H1 (cell line): ENCODE results near the gene PIK3R5. TPM values are rescaled to one million over a fixed set of nuclear protein-coding genes. Genes with fewer than 3 reads are reported as not detected.

Source experiments
- CTCF ChIA-PET: fragments of 300-600 bp; sonication (Branson Sonifier 250); formaldehyde crosslinking; loops from one replicate; lab custom pipeline; 2021; ENCODE audit not compliant: partially characterized antibody; lab: Charles Lee
- POLR2A ChIA-PET: fragments of 300-600 bp; sonication (Branson Sonifier 250); formaldehyde crosslinking; loops from one replicate; lab custom pipeline; 2021; ENCODE audit warnings: inconsistent platforms; ENCODE audit not compliant: partially characterized antibody; lab: Charles Lee
- DNase-seq, 2 experiments: peaks; one replicate each; pipeline versions ENCODE4 v3.0.0 to v3.0.0-alpha.2; 2010 to 2022; ENCODE audit warnings: low spot score in 2 of 2, low read depth in 1 of 2, mixed read lengths in 1 of 2
- FAIRE-seq: peaks from 2 replicates; lab custom pipeline; 2011; peaks lifted over from hg19 to GRCh38; lab: Jason Lieb, UNC
- H2AFZ ChIP-seq: 2 replicates; pipeline ENCODE4 v1.8.1; 2012; ENCODE audit warnings: low read length, inconsistent platforms
- H2AK5ac ChIP-seq: 2 replicates; pipeline ENCODE4 v1.6.1; 2013; ENCODE audit warnings: low read depth, low read length
- H2BK120ac ChIP-seq: replicated peaks from 2 replicates; pipeline ENCODE3; 2013; ENCODE audit warnings: low read depth, low read length, inconsistent platforms
- H2BK12ac ChIP-seq: 2 replicates; pipeline ENCODE4 v1.6.1; 2013; ENCODE audit warnings: low read depth, low read length
- H2BK15ac ChIP-seq: 2 replicates; pipeline ENCODE4 v1.6.1; 2013; ENCODE audit warnings: low read length
- H2BK20ac ChIP-seq: 2 replicates; pipeline ENCODE4 v1.6.1; 2013; ENCODE audit warnings: low read length
- H2BK5ac ChIP-seq: 2 replicates; pipeline ENCODE4 v1.6.1; 2013; ENCODE audit warnings: low read depth, low read length
- H3K14ac ChIP-seq: 2 replicates; pipeline ENCODE4 v1.6.1; 2013; ENCODE audit warnings: inconsistent platforms; ENCODE audit not compliant: insufficient read length
- H3K18ac ChIP-seq: 2 replicates; pipeline ENCODE4 v1.6.1; 2013; ENCODE audit warnings: low read length; ENCODE audit errors: extremely low read depth
- H3K23ac ChIP-seq: 2 replicates; pipeline ENCODE4 v1.6.1; 2013; ENCODE audit warnings: inconsistent platforms; ENCODE audit not compliant: insufficient read length
- H3K23me2 ChIP-seq: 2 replicates; pipeline ENCODE4 v1.6.1; 2013; ENCODE audit warnings: low read depth, low read length
- H3K27ac ChIP-seq: 2 replicates; pipeline ENCODE4 v1.6.1; 2011; ENCODE audit warnings: low read depth, low read length, inconsistent platforms
- H3K27me3 ChIP-seq, 4 experiments: replicated peaks in 1 of 4; 1 replicate in 1 of 4; 2 replicates in 3 of 4; pipeline versions ENCODE4 v1.6.1 to v1.8.1; 2011 to 2013; ENCODE audit warnings: low read length in 3 of 4, mild to moderate bottlenecking in 3 of 4, inconsistent platforms in 2 of 4, mixed read lengths in 2 of 4, moderate library complexity in 1 of 4; ENCODE audit not compliant: control insufficient read depth in 3 of 4, insufficient read depth in 3 of 4; ENCODE audit errors: extremely low read depth in 1 of 4
- H3K36me3 ChIP-seq, 4 experiments: 2 replicates each; pipeline versions ENCODE4 v1.6.1 to v1.8.1; 2011 to 2013; ENCODE audit warnings: mild to moderate bottlenecking in 4 of 4, low read length in 3 of 4, moderate library complexity in 2 of 4, control low read depth in 1 of 4, inconsistent platforms in 1 of 4; ENCODE audit not compliant: insufficient read depth in 4 of 4, control insufficient read depth in 2 of 4
- H3K4ac ChIP-seq: replicated peaks from 2 replicates; pipeline ENCODE3; 2013; ENCODE audit warnings: low read length, low read depth, mixed read lengths, inconsistent platforms; ENCODE audit not compliant: insufficient read length
- H3K4me1 ChIP-seq, 4 experiments: replicated peaks in 1 of 4; 1 replicate in 1 of 4; 2 replicates in 3 of 4; pipeline versions ENCODE4 v1.6.1 to v1.8.1; 2011 to 2013; ENCODE audit warnings: low read length in 3 of 4, inconsistent platforms in 2 of 4, mixed read lengths in 1 of 4; ENCODE audit not compliant: insufficient read depth in 4 of 4, control insufficient read depth in 3 of 4
- H3K4me2 ChIP-seq, 2 experiments: 2 replicates each; pipeline versions ENCODE4 v1.6.1 to v1.8.1; 2011 to 2013; ENCODE audit warnings: low read depth in 2 of 2, low read length in 2 of 2, control low read depth in 1 of 2, inconsistent platforms in 1 of 2, mild to moderate bottlenecking in 1 of 2; ENCODE audit not compliant: insufficient read depth in 1 of 2
- H3K4me3 ChIP-seq, 4 experiments: fragments of 200-600, 300-600 bp in 1 of 4; sonication (generic), shearing (Covaris generic), sonication (Bioruptor Twin) in 1 of 4; 2 replicates each; pipeline versions ENCODE4 v1.5.1 to v1.8.1; 2011 to 2016; ENCODE audit warnings: low read length in 4 of 4, low read depth in 3 of 4, control low read depth in 2 of 4, inconsistent platforms in 2 of 4, mild to moderate bottlenecking in 2 of 4, mixed read lengths in 1 of 4, moderate library complexity in 1 of 4; ENCODE audit not compliant: insufficient read depth in 2 of 4; ENCODE audit errors: extremely low read depth in 1 of 4
- H3K56ac ChIP-seq: replicated peaks from 2 replicates; pipeline ENCODE3; 2013; ENCODE audit warnings: low read depth, mild to moderate bottlenecking, mixed read lengths, low read length, inconsistent platforms; ENCODE audit not compliant: insufficient read length
- H3K79me1 ChIP-seq: 2 replicates; pipeline ENCODE4 v1.6.1; 2013; ENCODE audit warnings: low read depth, low read length, control low read depth
- H3K79me2 ChIP-seq, 2 experiments: 2 replicates each; pipeline versions ENCODE4 v1.6.1 to v1.8.1; 2012 to 2013; ENCODE audit warnings: low read length in 2 of 2, mild to moderate bottlenecking in 2 of 2, inconsistent platforms in 1 of 2; ENCODE audit not compliant: insufficient read depth in 2 of 2, control insufficient read depth in 1 of 2
- H3K9ac ChIP-seq, 4 experiments: replicated peaks in 1 of 4; 1 replicate in 1 of 4; 2 replicates in 3 of 4; pipeline versions ENCODE4 v1.6.1 to v1.8.1; 2011 to 2013; ENCODE audit warnings: low read depth in 3 of 4, low read length in 3 of 4, control low read depth in 2 of 4, mild to moderate bottlenecking in 2 of 4, moderate library complexity in 2 of 4, inconsistent platforms in 1 of 4; ENCODE audit errors: extremely low read depth in 1 of 4
- H3K9me3 ChIP-seq, 2 experiments: 2 replicates each; pipeline versions ENCODE4 v1.6.1 to v1.8.1; 2012 to 2013; ENCODE audit warnings: mild to moderate bottlenecking in 2 of 2, moderate library complexity in 2 of 2, control low read depth in 1 of 2, inconsistent platforms in 1 of 2, low read depth in 1 of 2, low read length in 1 of 2, mixed read lengths in 1 of 2; ENCODE audit not compliant: insufficient read depth in 2 of 2
- H4K20me1 ChIP-seq, 2 experiments: replicated peaks in 1 of 2; 2 replicates each; pipeline versions ENCODE3 to v1.8.1; 2011 to 2013; ENCODE audit warnings: inconsistent platforms in 2 of 2, low read length in 2 of 2, mild to moderate bottlenecking in 1 of 2; ENCODE audit not compliant: insufficient read depth in 2 of 2, control insufficient read depth in 1 of 2
- H4K5ac ChIP-seq: 2 replicates; pipeline ENCODE4 v1.6.1; 2013; ENCODE audit warnings: low read length, low read depth, mixed read lengths, inconsistent platforms; ENCODE audit not compliant: insufficient read length
- H4K8ac ChIP-seq: 2 replicates; pipeline ENCODE4 v1.8.0; 2013; ENCODE audit warnings: mild to moderate bottlenecking, moderate library complexity, low read length, inconsistent platforms; ENCODE audit not compliant: insufficient read depth; ENCODE audit errors: extremely low read depth
- H4K91ac ChIP-seq: replicated peaks from 2 replicates; pipeline ENCODE3; 2013; ENCODE audit warnings: low read length, mixed read lengths, inconsistent platforms; ENCODE audit not compliant: insufficient read length
- BRCA1 ChIP-seq: IDR thresholded peaks from 2 replicates; pipeline ENCODE4 v1.6.1; 2012; ENCODE audit warnings: low read depth, low read length, improper control_type of control experiment
- CBX8 ChIP-seq: fragments of 300-800, 300-1000 bp; sonication (generic); IDR thresholded peaks from 2 replicates; pipeline ENCODE4 v1.7.1; 2016; ENCODE audit warnings: low read depth, low read length, borderline replicate concordance
- CHD2 ChIP-seq: IDR thresholded peaks from 2 replicates; pipeline ENCODE4 v1.6.1; 2012; ENCODE audit warnings: low read length, improper control_type of control experiment
- CREB1 ChIP-seq: IDR thresholded peaks from 2 replicates; pipeline ENCODE4 v1.6.1; 2012; ENCODE audit warnings: inconsistent platforms
- CTBP2 ChIP-seq: IDR thresholded peaks from 2 replicates; pipeline ENCODE4 v1.7.0; 2011; ENCODE audit warnings: borderline replicate concordance, mild to moderate bottlenecking, moderate library complexity, mixed read lengths, low read length; ENCODE audit not compliant: insufficient read depth, insufficient read length
- EGR1 ChIP-seq: IDR thresholded peaks from 2 replicates; pipeline ENCODE4 v1.6.1; 2011; ENCODE audit warnings: low read depth, low read length, borderline replicate concordance
- JUN ChIP-seq: IDR thresholded peaks from 2 replicates; pipeline ENCODE4 v1.6.1; 2011; ENCODE audit warnings: low read depth, mild to moderate bottlenecking, improper control_type of control experiment, low read length
- KDM1A ChIP-seq: fragments of 200-600, 300-600 bp; sonication (generic); IDR thresholded peaks from 2 replicates; pipeline ENCODE4 v1.7.1; 2016; ENCODE audit warnings: mild to moderate bottlenecking, low read length, borderline replicate concordance
- MAFK ChIP-seq: IDR thresholded peaks from 2 replicates; pipeline ENCODE4 v1.6.1; 2012; ENCODE audit warnings: low read depth, mild to moderate bottlenecking, improper control_type of control experiment, low read length
- SIN3A ChIP-seq, 2 experiments: IDR thresholded peaks in 1 of 2; conservative IDR thresholded peaks in 1 of 2; 2 replicates each; pipeline ENCODE4 v1.6.1; 2011 to 2012; ENCODE audit warnings: low read length in 2 of 2, improper control_type of control experiment in 1 of 2, low read depth in 1 of 2, mild to moderate bottlenecking in 1 of 2
- TAF1 ChIP-seq: IDR thresholded peaks from 2 replicates; pipeline ENCODE4 v1.6.1; 2011; ENCODE audit warnings: mild to moderate bottlenecking, low read depth, low read length
- WGBS, 2 experiments: shearing (Covaris generic) in 1 of 2; methylation state at CpG; one replicate each; pipeline versions ENCODE4 v1.1.6 to v1.1.7; 2013 to 2015; ENCODE audit warnings: low lambda C conversion rate in 2 of 2, mixed read lengths in 2 of 2, inconsistent platforms in 1 of 2, low coverage in 1 of 2, missing lambda C conversion rate in 1 of 2; ENCODE audit not compliant: insufficient replicate concordance in 2 of 2, insufficient coverage in 1 of 2, insufficient read length in 1 of 2; ENCODE audit errors: extremely low coverage in 1 of 2, missing lambda C conversion rate in 1 of 2; 5-methylcytosine and 5-hydroxymethylcytosine counted together
- polyA plus RNA-seq, 7 experiments: library from polyadenylated mRNA; depleted of rRNA in 3 of 7; stranded (reverse) in 5 of 7; unstranded in 2 of 7; fragments of >200 nt in 5 of 7; fragments of 200-250 nt in 2 of 7; gene quantifications; 1 replicate in 5 of 7; 2 replicates in 1 of 7; 4 replicates in 1 of 7; pipeline versions ENCODE4 v1.2.1 to v1.2.3, GENCODE V29; 2011 to 2013; ENCODE audit warnings: missing spikeins in 2 of 7, mixed read lengths in 2 of 7
- total RNA-seq: library from RNA; stranded (reverse); fragmentation: NEBNext Ultra II Directional; extraction: Animal tissue kit (Norgen Biotek cat#: 25700); gene quantifications from 2 replicates; pipeline ENCODE4 v1.2.1, GENCODE V29; 2021
- TF ChIP-seq, protein P1 (sequence below): IDR thresholded peaks from 2 replicates; pipeline ENCODE4 v1.6.1; 2011; ENCODE audit warnings: low read depth, mild to moderate bottlenecking, low read length; ENCODE audit not compliant: insufficient read depth
- TF ChIP-seq, protein P2 (sequence below): IDR thresholded peaks from 2 replicates; pipeline ENCODE4 v1.6.1; 2012; ENCODE audit warnings: inconsistent platforms

Gene PIK3R5
- total and polyA plus RNA-seq, 2 of the 8 experiments (the other 6 are each of a cell fraction or from before 2014, with no cell fraction given), result 2.7 to 4.3 TPM

DNA sequence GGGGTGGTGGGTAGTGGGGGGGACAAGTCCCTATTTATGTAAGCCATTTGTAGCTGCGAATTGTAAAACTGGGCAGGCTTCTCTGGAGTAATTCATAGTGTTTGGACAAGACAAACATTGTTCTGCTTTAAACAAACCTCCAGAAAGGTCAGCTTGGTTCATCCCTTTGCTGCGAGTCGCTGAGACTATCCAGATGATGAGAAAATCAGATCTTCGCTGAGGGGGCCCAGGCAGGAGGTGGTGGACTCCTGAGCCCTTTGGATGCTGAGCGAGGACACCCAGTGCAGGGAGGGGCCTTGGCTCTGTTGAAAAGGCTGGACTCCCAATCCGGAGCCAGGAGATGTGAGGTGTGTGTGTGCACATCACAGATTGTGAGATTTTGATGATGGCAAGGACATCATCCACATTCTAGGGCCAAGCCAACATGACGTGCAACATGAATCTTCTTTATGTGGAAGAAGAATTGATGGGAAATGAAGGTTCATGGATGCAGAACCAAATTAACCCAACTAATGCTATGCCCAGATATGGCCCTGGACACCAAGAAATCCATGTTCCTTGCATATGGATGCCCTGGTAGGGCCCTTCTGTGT is 40.8 kb upstream of the PIK3R5 start:
- Histone ChIP-seq H3K4ac (no peak overlapping the region), H4K20me1 (peaks cover 2 to 6% of the 10 kb centered on the region in 2 experiments), H3K36me3 (peaks cover 0 to 5% (median 0%) of the 10 kb centered on the region in 4 experiments; a peak in 1 of 8 replicates), H3K23ac (no peak overlapping the region), H3K23me2 (peaks cover 8% of the 10 kb centered on the region; the same call in 1 of the 2 replicates), H3K4me1 (peaks cover 6 to 17% (median 11%) of the 10 kb centered on the region in 4 experiments), H4K5ac (no peak overlapping the region), H4K91ac (no peak overlapping the region), H3K27me3 (peaks cover 56 to 81% (median 76%) of the 10 kb centered on the region in 4 experiments), H3K18ac (no peak overlapping the region), H3K79me2 (no peaks in the 10 kb centered on the region), H3K4me2 (no peak overlapping the region), H3K79me1 (no peaks in the 10 kb centered on the region), H2BK15ac (no peak overlapping the region), H4K8ac (no peak overlapping the region), H2AK5ac (no peak overlapping the region), H2BK120ac (no peak overlapping the region), H3K14ac (no peak overlapping the region), H3K9ac (no peak overlapping the region), H2BK12ac (no peak overlapping the region), H2AFZ (no peak overlapping the region), H3K56ac (no peak overlapping the region), H3K4me3 (no peak overlapping the region), H2BK5ac (no peak overlapping the region), H3K27ac (no peak overlapping the region), H2BK20ac (no peak overlapping the region), H3K9me3 (peaks cover 0 to 4% of the 10 kb centered on the region in 2 experiments; a peak in 1 of 4 replicates)
- ChIA-PET CTCF (interaction anchor here (1.0 to 4.5 kb wide), 3 partner anchors 8 to 14 kb away, joined by 4 to 38 read pairs (median 6); partner anchors contain the start of gene NTN1), POLR2A (no interaction called here)
- FAIRE-seq (no peak), DNase-seq (no peak)
- 94% methylated on average over 5 of the region's 7 CpGs; no CpG with 5 or more reads in 1 of the 2 experiments for WGBS, 2 experiments
- TF ChIP-seq MAFK, result no peak
- no peak for TF ChIP-seq JUN
- no peak for TF ChIP-seq CTBP2
- no peak for TF ChIP-seq TAF1
- TF ChIP-seq, protein P1, sequence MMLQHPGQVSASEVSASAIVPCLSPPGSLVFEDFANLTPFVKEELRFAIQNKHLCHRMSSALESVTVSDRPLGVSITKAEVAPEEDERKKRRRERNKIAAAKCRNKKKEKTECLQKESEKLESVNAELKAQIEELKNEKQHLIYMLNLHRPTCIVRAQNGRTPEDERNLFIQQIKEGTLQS, result no peak
- no peak for TF ChIP-seq SIN3A (conservative IDR thresholded peaks at IDR 0.05 in 1 of 2, IDR thresholded peaks at IDR 0.05 in 1 of 2; ENCODE audit: low read depth in 1 of 2, low read length in 2 of 2)
- TF ChIP-seq, protein P2, sequence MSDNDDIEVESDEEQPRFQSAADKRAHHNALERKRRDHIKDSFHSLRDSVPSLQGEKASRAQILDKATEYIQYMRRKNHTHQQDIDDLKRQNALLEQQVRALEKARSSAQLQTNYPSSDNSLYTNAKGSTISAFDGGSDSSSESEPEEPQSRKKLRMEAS, result no peak
- no peak for TF ChIP-seq EGR1
- no peak for TF ChIP-seq CHD2
- TF ChIP-seq BRCA1, result no peak
- TF ChIP-seq KDM1A, result no peak
- TF ChIP-seq CBX8, result no peak
- no peak for TF ChIP-seq CREB1
